ENCODE data around the gene NLRP1. TPM values are rescaled to one million over a fixed set of nuclear protein-coding genes. Genes with fewer than 3 reads are reported as not detected.

Gene NLRP1
- total RNA-seq, 1 experiment from 2014 or later, result 10.1 TPM

- peak; percentile 94 for DNase-seq (ENCODE audit: low read depth)
Observed at GRCh38 chr17:5516060-5516792, 68.1 kb downstream of the NLRP1 start.

- DNase-seq (ENCODE audit: low read depth), result no peak
Observed at GRCh38 chr17:5514976-5515375, 69.3 kb downstream of the NLRP1 start.

GRCh38 chr17:5513628-5514027 lies 70.7 kb downstream of the NLRP1 start:
- peak; percentile 29 for DNase-seq (ENCODE audit: low read depth)

DNA sequence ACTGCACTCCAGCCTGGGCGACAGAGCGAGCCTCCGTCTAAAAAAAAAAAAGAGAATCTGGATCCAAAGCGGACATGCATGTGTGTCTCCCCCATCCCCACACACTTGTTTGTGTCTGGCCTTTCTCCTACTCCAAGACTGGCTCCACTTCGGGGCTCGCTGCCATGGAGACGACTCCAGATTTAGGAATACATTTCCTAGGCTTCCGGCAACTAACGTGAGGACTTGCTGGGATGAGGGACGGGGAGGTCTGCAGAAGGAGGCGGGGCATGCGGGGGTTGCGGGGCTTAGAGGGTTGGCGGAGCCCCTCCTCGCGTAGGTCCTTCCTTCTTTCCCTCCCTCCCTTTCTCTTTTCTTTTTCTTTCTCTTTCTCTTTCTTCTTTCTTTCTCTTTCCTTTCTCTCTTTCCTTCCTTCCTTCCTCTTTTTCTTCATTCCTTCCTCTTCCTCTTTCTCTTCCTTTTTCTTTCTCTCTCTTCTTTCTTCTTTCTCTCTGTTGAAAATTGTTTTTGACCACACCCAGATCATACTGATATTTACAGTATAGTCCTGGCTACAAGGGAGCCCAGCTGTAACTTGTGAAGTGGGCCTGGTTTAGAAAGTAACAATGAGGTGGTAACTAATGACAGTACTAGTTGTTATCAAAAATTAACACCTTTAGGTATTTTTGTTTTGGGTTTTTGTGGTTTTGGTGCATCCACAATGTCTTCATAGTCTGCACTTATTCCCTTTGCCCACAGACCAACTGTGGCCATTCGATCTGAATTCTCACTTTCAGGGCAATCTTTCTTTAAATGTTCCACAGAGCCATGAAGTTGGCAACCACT lies 72.7 kb downstream of the NLRP1 start:
- no peak for DNase-seq (ENCODE audit: low read depth)

- DNase-seq (ENCODE audit: low read depth), result no peak
Observed at GRCh38 chr17:5510771-5511170, 73.5 kb downstream of the NLRP1 start.

DNA sequence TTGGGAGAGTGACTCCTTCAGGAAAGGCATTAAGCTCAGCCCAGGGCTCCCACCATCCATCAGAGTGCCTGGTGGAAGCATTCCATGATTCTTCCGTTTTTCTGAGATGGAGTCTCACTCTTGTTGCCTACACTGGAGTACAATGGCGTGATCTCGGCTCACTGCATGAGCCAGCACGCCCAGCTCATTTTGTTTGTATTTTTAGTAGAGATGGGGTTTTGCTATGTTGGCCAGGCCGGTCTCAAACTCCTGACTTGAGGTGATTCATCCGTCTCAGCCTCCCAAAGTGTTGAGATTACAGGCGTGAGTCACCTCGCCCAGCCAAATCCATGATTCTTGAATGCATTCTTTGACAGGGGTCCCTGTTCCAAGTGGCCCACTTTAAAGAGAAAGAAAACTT lies 74.8 kb downstream of the NLRP1 start:
- DNase-seq (ENCODE audit: low read depth), result peak; percentile 55

DNA sequence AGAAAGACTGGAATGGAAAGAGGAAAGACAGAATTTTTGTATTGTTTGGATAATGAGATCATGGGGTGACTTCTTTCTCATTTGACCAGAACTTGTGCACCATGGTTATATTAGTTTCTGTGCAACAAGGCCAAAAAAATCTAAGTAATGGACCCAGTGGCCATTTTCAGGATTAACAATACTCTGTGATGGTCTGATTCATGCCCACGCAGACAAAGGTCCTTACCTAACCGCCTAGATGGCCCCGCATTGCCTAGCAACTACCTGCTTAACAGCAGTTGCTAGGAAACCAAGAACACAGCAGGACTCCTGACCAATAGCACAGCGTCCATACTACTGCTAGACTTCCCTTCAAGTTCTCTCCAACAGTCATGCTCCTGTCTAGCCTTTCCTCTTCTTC lies 75.5 kb downstream of the NLRP1 start:
- DNase-seq (ENCODE audit: low read depth), result peak; percentile 47

- no peak for DNase-seq (ENCODE audit: low read depth)
Observed at GRCh38 chr17:5506307-5506706, 78.0 kb downstream of the NLRP1 start.

DNA sequence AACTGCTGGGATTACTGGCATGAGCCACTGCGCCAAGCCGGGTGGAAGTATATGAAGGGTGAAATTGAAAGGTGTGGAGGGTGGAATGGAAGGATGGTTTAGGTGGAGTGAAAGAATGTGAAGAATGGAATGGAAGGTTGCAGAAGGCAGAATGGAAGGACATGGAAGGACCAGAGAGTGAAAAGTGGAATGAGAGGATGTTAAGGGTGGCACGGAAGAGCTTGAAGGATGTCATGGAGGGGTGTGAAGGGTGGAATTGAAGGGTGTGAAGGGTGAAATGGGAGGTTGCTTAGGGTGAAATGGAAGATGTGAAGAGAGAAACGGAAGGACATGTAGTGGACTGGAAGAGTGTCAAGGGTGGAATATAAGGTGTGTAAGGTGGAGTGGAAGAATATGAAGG lies 81.8 kb downstream of the NLRP1 start:
- DNase-seq (ENCODE audit: low read depth), result no peak

DNA sequence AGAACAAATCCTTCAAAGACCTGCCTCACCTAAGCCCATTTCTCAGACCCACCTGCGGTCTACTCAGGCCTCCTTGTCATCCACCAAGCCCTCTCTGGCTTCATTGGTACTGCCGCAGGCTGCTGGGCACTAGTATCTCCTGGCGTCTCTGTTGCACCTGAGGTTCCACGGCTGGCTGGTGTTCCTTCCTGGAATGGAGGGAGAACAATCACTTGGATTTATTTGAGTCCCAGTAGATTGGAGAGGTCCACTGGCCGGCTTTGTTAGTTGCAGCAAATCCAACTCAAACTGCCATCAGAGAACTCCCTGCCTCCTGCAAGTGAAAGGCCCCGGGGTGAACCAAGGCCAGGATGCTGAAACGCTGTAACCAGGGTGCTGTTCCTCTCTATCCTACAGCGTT lies 82.6 kb downstream of the NLRP1 start:
- DNase-seq (ENCODE audit: low read depth), result no peak

DNA sequence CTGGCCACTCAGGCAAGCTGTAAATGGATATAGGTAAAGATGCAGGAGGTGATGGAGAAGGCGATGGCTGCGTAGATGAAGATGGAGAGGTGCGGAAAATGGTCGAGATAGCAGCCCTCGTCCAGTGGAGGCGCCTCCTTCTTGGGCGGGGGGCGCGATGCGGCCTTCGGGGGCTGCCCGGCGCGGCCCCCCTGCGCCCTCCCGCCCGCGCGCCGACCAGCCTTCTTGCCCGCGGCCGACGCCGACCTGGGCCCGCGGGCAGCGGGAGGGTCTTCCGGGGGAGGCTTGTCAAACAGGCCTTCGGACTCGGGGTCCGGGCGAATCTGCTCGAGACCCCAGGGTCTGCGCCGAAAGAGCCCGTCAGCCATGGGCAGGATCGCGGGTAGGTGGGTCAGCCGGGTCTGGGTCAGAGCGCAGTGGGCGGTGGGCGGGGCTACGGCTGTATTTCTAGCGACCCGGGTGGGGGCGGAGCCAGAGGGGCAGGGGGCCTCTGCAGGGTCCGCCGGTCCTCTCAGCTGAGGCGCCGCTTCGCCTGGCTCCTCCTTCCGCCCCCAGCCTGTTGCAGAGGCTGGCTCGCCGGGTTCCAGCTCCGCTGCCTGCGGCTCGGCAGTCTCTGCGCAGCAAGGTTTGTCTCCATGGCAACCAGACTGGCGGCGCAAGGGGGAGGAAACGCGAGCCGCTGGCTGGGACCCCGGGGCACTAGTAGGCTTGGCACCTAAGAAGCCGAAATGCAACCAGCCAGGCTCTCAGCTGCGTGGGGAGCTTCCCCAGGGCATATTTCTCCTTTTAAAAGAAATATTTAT lies 83.5 kb downstream of the NLRP1 start:
- peak; percentile 81 for DNase-seq (ENCODE audit: low read depth)

DNA sequence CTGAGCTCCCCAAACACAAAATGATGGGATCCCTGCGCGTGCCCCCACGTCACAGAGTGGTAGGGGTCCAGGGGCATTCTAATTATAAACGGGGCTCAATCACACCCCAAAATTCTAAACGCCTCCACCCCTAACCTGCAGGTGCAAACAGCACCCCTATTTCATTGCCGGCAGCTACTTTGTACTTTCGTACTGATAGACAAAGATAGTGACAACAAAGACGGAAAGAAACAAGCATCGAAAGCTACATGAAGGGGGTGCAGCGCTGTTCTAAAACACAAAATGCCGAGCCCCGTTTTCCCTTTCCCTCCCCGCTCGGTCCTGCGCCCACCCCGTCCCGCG lies 84.1 kb downstream of the NLRP1 start:
- DNase-seq (ENCODE audit: low read depth), result no peak

DNA sequence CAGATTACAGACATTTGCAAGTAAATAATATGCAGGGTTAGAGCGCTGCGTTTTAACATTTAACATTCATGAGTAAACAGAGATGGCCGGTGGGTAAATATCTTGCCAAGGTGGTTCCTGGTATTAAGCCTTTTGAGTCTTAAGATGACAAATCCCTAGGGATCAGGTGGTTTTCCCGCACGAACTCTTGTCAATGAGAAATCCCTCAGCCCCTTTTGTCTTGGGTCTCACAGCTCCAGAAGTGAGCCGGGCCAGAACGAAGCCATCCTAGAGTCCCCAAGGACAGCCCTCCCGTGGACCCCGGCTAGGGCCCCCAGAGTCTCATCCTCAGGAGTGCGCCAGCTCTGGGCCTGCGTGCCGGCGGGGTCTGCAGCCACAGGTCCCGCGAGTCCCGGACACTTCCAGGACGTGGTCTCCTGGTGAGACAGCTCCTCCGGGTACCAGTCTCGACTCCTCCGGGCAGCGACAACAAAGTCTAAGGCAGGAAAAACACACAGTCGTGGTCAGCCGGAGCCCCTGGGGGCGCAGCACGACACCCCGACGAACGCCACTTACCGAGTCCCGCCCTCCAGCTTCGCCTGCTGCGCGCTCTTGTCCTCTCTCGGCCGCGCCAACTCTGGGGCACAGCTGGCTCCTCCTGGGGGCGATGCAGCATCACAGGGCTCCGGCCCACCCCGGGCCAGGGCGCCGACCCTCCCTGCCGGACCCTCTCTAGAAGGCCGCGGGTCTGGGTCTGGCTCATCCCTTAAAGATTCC lies 84.7 kb downstream of the NLRP1 start:
- no peak for DNase-seq (ENCODE audit: low read depth)

GRCh38 chr17:5492970-5493369 lies 91.3 kb downstream of the NLRP1 start:
- DNase-seq (ENCODE audit: low read depth), result no peak

DNA sequence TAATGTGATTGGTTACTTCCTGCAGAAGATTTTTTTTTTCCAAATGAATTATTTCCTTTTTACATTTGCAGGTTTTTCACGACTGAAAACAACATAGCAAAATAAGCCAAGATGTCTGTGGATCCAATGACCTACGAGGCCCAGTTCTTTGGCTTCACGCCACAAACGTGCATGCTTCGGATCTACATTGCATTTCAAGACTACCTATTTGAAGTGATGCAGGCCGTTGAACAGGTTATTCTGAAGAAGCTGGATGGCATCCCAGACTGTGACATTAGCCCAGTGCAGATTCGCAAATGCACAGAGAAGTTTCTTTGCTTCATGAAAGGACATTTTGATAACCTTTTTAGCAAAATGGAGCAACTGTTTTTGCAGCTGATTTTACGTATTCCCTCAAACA lies 95.6 kb downstream of the NLRP1 start:
- DNase-seq (ENCODE audit: low read depth), result no peak

GRCh38 chr17:5486206-5487124 lies 97.8 kb downstream of the NLRP1 start, which contains the start of gene MIS12:
Gene MIS12 (plus strand): TSS chr17:5486566. CDS start chr17:5488863, 2,297 bp downstream.
- peak; percentile 99 for DNase-seq (ENCODE audit: low read depth)

DNA sequence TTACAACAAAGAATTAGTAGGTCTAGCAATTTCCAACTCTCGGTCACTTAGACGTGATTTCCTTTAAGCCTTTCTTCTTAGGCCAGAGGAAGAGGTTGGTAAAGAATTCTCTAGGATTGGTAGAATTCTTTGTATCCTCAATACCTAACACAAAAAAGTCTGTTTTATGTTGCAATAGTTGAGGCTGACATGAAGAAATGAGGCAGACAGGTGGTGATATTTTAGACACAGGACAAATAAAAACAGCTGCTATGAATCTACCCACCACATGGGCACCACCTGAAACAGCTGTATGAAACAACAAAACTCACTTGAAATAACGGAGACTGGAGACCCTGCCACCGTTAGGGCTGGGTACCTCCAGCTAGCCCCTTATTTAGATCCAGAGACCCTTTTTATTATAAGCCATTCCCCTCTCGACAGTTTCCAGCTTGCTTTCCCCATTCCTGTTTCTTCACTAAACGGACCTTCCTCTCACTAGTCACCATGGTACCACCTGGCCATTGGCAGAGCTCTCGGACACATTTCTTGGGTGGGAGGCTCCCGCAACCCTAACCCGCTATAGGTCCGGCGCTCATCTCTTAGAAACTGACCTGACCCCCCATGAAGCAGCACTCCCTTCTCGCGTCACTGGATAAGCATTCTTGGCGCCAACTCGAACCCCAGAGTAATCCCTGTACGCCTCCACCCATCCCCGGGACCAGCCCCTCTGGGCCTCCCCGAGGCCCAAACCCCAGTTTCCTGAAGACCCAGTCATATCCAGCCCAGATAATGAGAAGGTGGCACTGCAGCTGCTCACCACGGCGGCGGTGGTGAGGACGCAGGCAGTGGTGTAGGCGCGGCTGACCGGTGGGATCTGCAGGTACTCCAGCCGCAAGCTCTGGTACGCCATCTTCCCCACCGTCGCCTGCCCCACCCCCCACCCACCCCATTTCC lies 98.8 kb downstream of the NLRP1 start, which contains the start of gene DERL2:
DERL2 (minus strand) TSS at position 909 of the 936 bp plus-strand sequence; CDS start at position 892, 17 bp downstream.
- DNase-seq (ENCODE audit: low read depth), result peak; percentile 18

- no peak for DNase-seq (ENCODE audit: low read depth)
Observed at GRCh38 chr17:5481451-5481850, 102.9 kb downstream of the NLRP1 start.

DNA sequence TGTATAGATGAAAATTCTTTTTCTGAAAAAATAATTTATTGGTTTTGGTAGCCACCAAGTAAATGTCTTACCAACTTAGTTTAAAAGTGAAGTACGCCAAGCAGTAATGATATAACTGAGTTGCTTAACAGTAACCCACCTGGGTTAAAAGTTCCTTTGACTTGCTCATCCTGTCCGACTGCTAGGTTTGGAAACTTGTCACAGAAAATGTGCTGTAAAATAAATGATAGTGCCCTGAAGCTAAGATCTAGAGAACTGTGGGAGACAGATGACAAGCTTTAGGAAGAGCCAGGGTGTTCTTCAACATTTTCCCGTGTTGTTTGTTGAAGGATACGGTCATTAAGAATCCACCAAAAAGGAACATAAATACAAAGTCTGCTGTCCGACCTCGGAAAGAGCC lies 103.3 kb downstream of the NLRP1 start:
- no peak for DNase-seq (ENCODE audit: low read depth)

Measured in RPMI7951 (cell line).